Measurements from ENCODE around the gene KCNA10. TPM values are rescaled to one million over a fixed set of nuclear protein-coding genes. Genes with fewer than 3 reads are reported as not detected.

Gene KCNA10
- total RNA-seq, 2 experiments from 2014 or later: not detected

DNA sequence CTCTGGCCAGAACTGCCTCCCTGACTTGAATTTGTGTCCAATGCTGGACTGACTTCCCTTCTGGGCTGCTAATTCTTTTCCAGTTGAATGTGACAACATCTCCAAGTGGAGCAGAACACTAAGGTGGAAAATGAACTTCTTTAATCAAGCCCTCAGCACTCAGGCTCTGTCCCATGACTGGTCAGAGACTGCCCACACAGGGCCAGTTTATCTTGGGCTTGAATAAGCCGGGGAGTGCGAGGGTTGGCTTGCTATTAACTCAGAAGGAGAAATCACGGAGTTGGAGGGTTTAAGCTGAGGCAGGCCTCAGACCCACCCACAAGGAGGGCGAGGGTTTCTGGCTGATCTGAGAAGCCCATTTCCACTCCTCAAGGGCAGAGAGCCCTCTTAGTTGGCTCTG lies 12.4 kb downstream of the KCNA10 start:
- H3K4me1 Mint-ChIP-seq: no peaks in the 10 kb centered on the region
- POLR2A ChIA-PET: no interaction called here
- peaks cover 10% of the 10 kb centered on the region for H3K27me3 Mint-ChIP-seq
- CTCF ChIA-PET: no interaction called here
- no peak overlapping the region for H3K4me3 Mint-ChIP-seq
- no peaks in the 10 kb centered on the region for H3K36me3 Mint-ChIP-seq (ENCODE audit: low read depth)
- H3K27ac Mint-ChIP-seq: no peak overlapping the region
- no peak for DNase-seq
- no peaks in the 10 kb centered on the region for H3K9me3 Mint-ChIP-seq

GRCh38 chr1:110505596-110505995 lies 13.4 kb downstream of the KCNA10 start:
- Mint-ChIP-seq H3K9me3 (no peaks in the 10 kb centered on the region), H3K4me3 (no peak overlapping the region), H3K27me3 (peaks cover 8% of the 10 kb centered on the region), H3K36me3 (ENCODE audit: low read depth) (no peaks in the 10 kb centered on the region), H3K4me1 (no peaks in the 10 kb centered on the region), H3K27ac (no peak overlapping the region)
- ChIA-PET CTCF (interaction anchor here (1.2 kb wide), 1 partner anchor 9 kb away, joined by 6 read pairs; no protein-coding TSS in a partner anchor), POLR2A (no interaction called here)
- no peak for DNase-seq

DNA sequence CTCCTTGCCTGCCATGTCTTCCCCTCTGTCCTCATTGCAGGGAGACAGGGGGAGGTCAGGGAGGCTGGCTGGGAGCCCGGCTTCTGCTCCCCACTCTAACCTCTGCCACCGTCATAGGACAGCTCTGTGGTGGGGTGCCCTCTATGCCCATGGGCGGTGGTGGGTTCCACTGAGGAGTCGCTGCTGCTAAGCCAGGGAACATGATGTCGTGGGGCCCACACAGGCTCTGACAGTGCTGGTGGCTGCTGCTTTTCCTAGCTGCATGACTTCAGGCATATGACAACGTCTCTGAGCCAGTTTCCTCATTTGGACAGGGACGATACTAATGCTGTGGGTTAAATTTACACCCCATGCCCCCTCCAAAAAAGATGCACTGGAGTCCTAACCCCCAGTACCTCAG lies 14.7 kb downstream of the KCNA10 start:
- no peaks in the 10 kb centered on the region for H3K36me3 Mint-ChIP-seq (ENCODE audit: low read depth)
- no peak for DNase-seq

GRCh38 chr1:110503471-110503870 lies 15.5 kb downstream of the KCNA10 start:
- H3K27me3 Mint-ChIP-seq: peaks cover 8% of the 10 kb centered on the region
- H3K9me3 Mint-ChIP-seq: no peaks in the 10 kb centered on the region
- H3K36me3 Mint-ChIP-seq (ENCODE audit: low read depth): no peaks in the 10 kb centered on the region
- DNase-seq: no peak
- no peak overlapping the region for H3K4me3 Mint-ChIP-seq
- POLR2A ChIA-PET: no interaction called here
- CTCF ChIA-PET: no interaction called here
- no peak overlapping the region for H3K27ac Mint-ChIP-seq
- peaks cover 4% of the 10 kb centered on the region for H3K4me1 Mint-ChIP-seq

More for the DNA sequence above, 14.7 kb downstream of the KCNA10 start:
- POLR2A ChIA-PET: no interaction called here
- H3K27me3 Mint-ChIP-seq: peaks cover 8% of the 10 kb centered on the region
- H3K9me3 Mint-ChIP-seq: no peaks in the 10 kb centered on the region
- CTCF ChIA-PET: interaction anchor here (0.6 to 0.7 kb wide), 2 partner anchors 31 to 336 kb away, joined by 3 to 4 read pairs; no protein-coding TSS in a partner anchor
- no peak overlapping the region for H3K4me3 Mint-ChIP-seq
- H3K4me1 Mint-ChIP-seq: peaks cover 4% of the 10 kb centered on the region
- H3K27ac Mint-ChIP-seq: no peak overlapping the region

- DNase-seq: no peak
- POLR2A ChIA-PET: no interaction called here
- no peaks in the 10 kb centered on the region for H3K9me3 Mint-ChIP-seq
- CTCF ChIA-PET: interaction anchor here (0.9 to 1.7 kb wide), 5 partner anchors 31 to 306 kb away, joined by 3 to 4 read pairs (median 3); partner anchors contain the start of gene KCNC4
- no peak overlapping the region for H3K4me3 Mint-ChIP-seq
- peaks cover 4% of the 10 kb centered on the region for H3K4me1 Mint-ChIP-seq
- H3K36me3 Mint-ChIP-seq (ENCODE audit: low read depth): no peaks in the 10 kb centered on the region
- no peak overlapping the region for H3K27ac Mint-ChIP-seq
- H3K27me3 Mint-ChIP-seq: peaks cover 8% of the 10 kb centered on the region
These were observed 16.4 kb downstream of the KCNA10 start for GRCh38 chr1:110502402-110503151.

GRCh38 chr1:110501488-110502132 lies 17.4 kb downstream of the KCNA10 start:
- Mint-ChIP-seq H3K9me3 (no peaks in the 10 kb centered on the region), H3K27me3 (peaks cover 8% of the 10 kb centered on the region), H3K4me1 (peaks cover 4% of the 10 kb centered on the region), H3K4me3 (no peak overlapping the region), H3K36me3 (ENCODE audit: low read depth) (no peaks in the 10 kb centered on the region), H3K27ac (no peak overlapping the region)
- POLR2A ChIA-PET: no interaction called here
- CTCF ChIA-PET: interaction anchor here (0.9 to 1.7 kb wide), 5 partner anchors 30 to 305 kb away, joined by 3 to 4 read pairs (median 3); partner anchors contain the start of gene KCNC4
- no peak for DNase-seq

- Mint-ChIP-seq H3K4me3 (no peak overlapping the region), H3K27me3 (peaks cover 6% of the 10 kb centered on the region), H3K9me3 (no peaks in the 10 kb centered on the region), H3K4me1 (peaks cover 4% of the 10 kb centered on the region), H3K36me3 (ENCODE audit: low read depth) (no peaks in the 10 kb centered on the region), H3K27ac (no peak overlapping the region)
- ChIA-PET POLR2A (no interaction called here), CTCF (interaction anchor here (1.0 to 4.6 kb wide), 5 partner anchors 21 to 305 kb away, joined by 3 to 48 read pairs (median 31); partner anchors contain the start of gene KCNC4)
- no peak for DNase-seq
These were observed 20.7 kb downstream of the KCNA10 start for GRCh38 chr1:110498270-110498669.

GRCh38 chr1:110495926-110496600 lies 22.9 kb downstream of the KCNA10 start:
- Mint-ChIP-seq H3K27me3 (no peaks in the 10 kb centered on the region), H3K36me3 (ENCODE audit: low read depth) (no peaks in the 10 kb centered on the region), H3K4me3 (no peak overlapping the region), H3K27ac (no peak overlapping the region), H3K9me3 (no peaks in the 10 kb centered on the region), H3K4me1 (peaks cover 4% of the 10 kb centered on the region)
- ChIA-PET POLR2A (no interaction called here), CTCF (interaction anchor here (0.5 to 4.6 kb wide), 45 partner anchors 9 to 415 kb away, joined by 3 to 48 read pairs (median 5); partner anchors contain the start of genes KCNA10, KCNA2 and KCNC4)
- peak; percentile 86 for DNase-seq

GRCh38 chr1:110494522-110495406 lies 24.2 kb downstream of the KCNA10 start:
- ChIA-PET POLR2A (no interaction called here), CTCF (interaction anchor here (0.6 to 4.6 kb wide), 20 partner anchors 9 to 940 kb away, joined by 3 to 48 read pairs (median 5); partner anchors contain the start of genes KCNA10, KCNA2 and KCNC4)
- H3K27ac Mint-ChIP-seq: no peak overlapping the region
- no peaks in the 10 kb centered on the region for H3K9me3 Mint-ChIP-seq
- no peaks in the 10 kb centered on the region for H3K27me3 Mint-ChIP-seq
- no peaks in the 10 kb centered on the region for H3K36me3 Mint-ChIP-seq (ENCODE audit: low read depth)
- H3K4me1 Mint-ChIP-seq: no peaks in the 10 kb centered on the region
- no peak overlapping the region for H3K4me3 Mint-ChIP-seq
- DNase-seq: no peak

GRCh38 chr1:110494036-110494435 lies 24.9 kb downstream of the KCNA10 start:
- ChIA-PET CTCF (interaction anchor here (0.6 to 4.6 kb wide), 2 partner anchors 285 to 297 kb away, joined by 4 to 48 read pairs; partner anchors contain the start of gene KCNC4), POLR2A (no interaction called here)
- Mint-ChIP-seq H3K27ac (no peak overlapping the region), H3K36me3 (ENCODE audit: low read depth) (no peaks in the 10 kb centered on the region), H3K9me3 (no peaks in the 10 kb centered on the region), H3K4me1 (no peaks in the 10 kb centered on the region), H3K27me3 (no peaks in the 10 kb centered on the region), H3K4me3 (no peak overlapping the region)
- no peak for DNase-seq

- DNase-seq: no peak
- H3K27me3 Mint-ChIP-seq: no peaks in the 10 kb centered on the region
- POLR2A ChIA-PET: no interaction called here
- H3K4me1 Mint-ChIP-seq: no peaks in the 10 kb centered on the region
- H3K4me3 Mint-ChIP-seq: no peak overlapping the region
- CTCF ChIA-PET: interaction anchor here (0.5 kb wide), 1 partner anchor 1889 kb away, joined by 3 read pairs; no protein-coding TSS in a partner anchor
- H3K27ac Mint-ChIP-seq: no peak overlapping the region
- no peaks in the 10 kb centered on the region for H3K36me3 Mint-ChIP-seq (ENCODE audit: low read depth)
- H3K9me3 Mint-ChIP-seq: no peaks in the 10 kb centered on the region
These were observed 25.8 kb downstream of the KCNA10 start for GRCh38 chr1:110493059-110493699.

GRCh38 chr1:110492573-110492972 lies 26.4 kb downstream of the KCNA10 start:
- POLR2A ChIA-PET: no interaction called here
- DNase-seq: no peak
- Mint-ChIP-seq H3K9me3 (no peaks in the 10 kb centered on the region), H3K4me3 (no peak overlapping the region), H3K27ac (no peak overlapping the region), H3K4me1 (no peaks in the 10 kb centered on the region), H3K36me3 (ENCODE audit: low read depth) (no peaks in the 10 kb centered on the region), H3K27me3 (no peaks in the 10 kb centered on the region)
- CTCF ChIA-PET: interaction anchor here (0.5 to 1.5 kb wide), 3 partner anchors 280 to 1890 kb away, joined by 3 to 7 read pairs (median 4); no protein-coding TSS in a partner anchor

Measured in activated CD4-positive, alpha-beta T cell treated with anti-CD3 and anti-CD28 coated beads, Interleukin-2, amount 10 ng/mL, durations not matched to agents 7 days and 5 days (primary cell).